Activated T-helper 2 cell treated with anti-CD3 and anti-CD28 coated beads, Interferon-gamma antibody, Interleukin-2, Interleukin-4, amounts not matched to agents 10 μg/mL and 5 μg/mL and 100 μg/mL, durations not matched to agents 14 hours and 24 hours and 36 hours (primary cell): ENCODE results near the gene MPP2. TPM values are rescaled to one million over a fixed set of nuclear protein-coding genes. Genes with fewer than 3 reads are reported as not detected.

Experiments used
- DNase-seq: peaks from one replicate; pipeline ENCODE4 v3.0.0; 2021; ENCODE audit warnings: low spot score
- H3K27ac Mint-ChIP-seq: one replicate; pipeline ENCODE4 v1.8.0; 2021; ENCODE audit warnings: mixed read lengths
- H3K27me3 Mint-ChIP-seq: one replicate; pipeline ENCODE4 v1.8.0; 2021; ENCODE audit warnings: low read depth, mixed read lengths
- H3K36me3 Mint-ChIP-seq: one replicate; pipeline ENCODE4 v1.8.0; 2021; ENCODE audit warnings: low read depth, mixed read lengths
- H3K4me1 Mint-ChIP-seq: one replicate; pipeline ENCODE4 v1.8.0; 2021; ENCODE audit warnings: low read depth, mixed read lengths
- H3K4me3 Mint-ChIP-seq: one replicate; pipeline ENCODE4 v1.8.0; 2021; ENCODE audit warnings: low read depth, mild to moderate bottlenecking, moderate library complexity, mixed read lengths
- H3K9me3 Mint-ChIP-seq: one replicate; pipeline ENCODE4 v1.8.0; 2021; ENCODE audit warnings: mixed read lengths
- intact Hi-C: fragments of 100-400 bp; cut with micrococcal nuclease; formaldehyde crosslinking; loops from one replicate; pipeline ENCODE4 v1.15.1; 2023
- total RNA-seq: library from RNA; stranded (reverse); gene quantifications from 2 replicates; pipeline ENCODE4 v1.2.3, GENCODE V29; 2022

MPP2 gene
- total RNA-seq, 1 donor from 2014 or later, result 1.2 TPM

- no peaks in the 10 kb centered on the region for H3K36me3 Mint-ChIP-seq
- intact Hi-C loops, result no loop called here
- DNase-seq, result no peak
Measured at GRCh38 chr17:43890240-43890639, 17.1 kb downstream of the MPP2 start.

GRCh38 chr17:43888548-43888947, 18.8 kb downstream of the MPP2 start:
- Mint-ChIP-seq H3K36me3 (no peaks in the 10 kb centered on the region), H3K27ac (no peak overlapping the region), H3K27me3 (peaks cover 12% of the 10 kb centered on the region), H3K9me3 (no peaks in the 10 kb centered on the region), H3K4me1 (no peaks in the 10 kb centered on the region), H3K4me3 (no peak overlapping the region)
- DNase-seq, result no peak
- intact Hi-C loops, result no loop called here

More at GRCh38 chr17:43890240-43890639, 17.1 kb downstream of the MPP2 start:
- Mint-ChIP-seq H3K4me1 (no peaks in the 10 kb centered on the region), H3K27ac (no peak overlapping the region), H3K27me3 (peaks cover 10% of the 10 kb centered on the region), H3K9me3 (no peaks in the 10 kb centered on the region), H3K4me3 (no peak overlapping the region)

GRCh38 chr17:43882761-43883415, 24.4 kb downstream of the MPP2 start:
- Mint-ChIP-seq H3K4me3 (no peak overlapping the region), H3K4me1 (no peaks in the 10 kb centered on the region), H3K36me3 (no peaks in the 10 kb centered on the region), H3K27ac (no peak overlapping the region), H3K27me3 (peaks cover 9% of the 10 kb centered on the region), H3K9me3 (no peaks in the 10 kb centered on the region)
- no peak for DNase-seq
- intact Hi-C loops, result no loop called here

GRCh38 chr17:43881758-43882505, 25.4 kb downstream of the MPP2 start:
- no peak for DNase-seq
- H3K36me3 Mint-ChIP-seq, result no peaks in the 10 kb centered on the region
- no peak overlapping the region for H3K27ac Mint-ChIP-seq

GRCh38 chr17:43881181-43881580, 26.2 kb downstream of the MPP2 start:
- peaks cover 3% of the 10 kb centered on the region for H3K27me3 Mint-ChIP-seq
- no peaks in the 10 kb centered on the region for H3K9me3 Mint-ChIP-seq
- H3K4me3 Mint-ChIP-seq, result no peak overlapping the region
- no peaks in the 10 kb centered on the region for H3K36me3 Mint-ChIP-seq
- no peak overlapping the region for H3K27ac Mint-ChIP-seq
- no peak for DNase-seq
- H3K4me1 Mint-ChIP-seq, result no peaks in the 10 kb centered on the region
- intact Hi-C loops, result no loop called here

More at GRCh38 chr17:43881758-43882505, 25.4 kb downstream of the MPP2 start:
- no peaks in the 10 kb centered on the region for H3K9me3 Mint-ChIP-seq
- intact Hi-C loops, result no loop called here
- no peak overlapping the region for H3K4me3 Mint-ChIP-seq
- H3K4me1 Mint-ChIP-seq, result no peaks in the 10 kb centered on the region
- peaks cover 9% of the 10 kb centered on the region for H3K27me3 Mint-ChIP-seq

- peaks cover 3% of the 10 kb centered on the region for H3K27me3 Mint-ChIP-seq
- peak; percentile 29 for DNase-seq
- H3K4me1 Mint-ChIP-seq, result no peaks in the 10 kb centered on the region
- H3K36me3 Mint-ChIP-seq, result no peaks in the 10 kb centered on the region
- H3K9me3 Mint-ChIP-seq, result no peaks in the 10 kb centered on the region
- H3K4me3 Mint-ChIP-seq, result no peak overlapping the region
- H3K27ac Mint-ChIP-seq, result no peak overlapping the region
- intact Hi-C loops, result no loop called here
Measured at GRCh38 chr17:43880420-43880991, 26.8 kb downstream of the MPP2 start.

GRCh38 chr17:43879723-43880419, 27.5 kb downstream of the MPP2 start:
- Mint-ChIP-seq H3K27me3 (no peaks in the 10 kb centered on the region), H3K36me3 (no peaks in the 10 kb centered on the region), H3K4me3 (no peak overlapping the region), H3K9me3 (no peaks in the 10 kb centered on the region), H3K4me1 (no peaks in the 10 kb centered on the region), H3K27ac (no peak overlapping the region)
- DNase-seq, result no peak
- intact Hi-C loops, result no loop called here

- Mint-ChIP-seq H3K4me1 (no peaks in the 10 kb centered on the region), H3K27me3 (no peaks in the 10 kb centered on the region), H3K27ac (no peak overlapping the region), H3K4me3 (no peak overlapping the region), H3K36me3 (no peaks in the 10 kb centered on the region), H3K9me3 (no peaks in the 10 kb centered on the region)
- DNase-seq, result peak; percentile 38
- intact Hi-C loops, result no loop called here
Measured at GRCh38 chr17:43878260-43879175, 28.8 kb downstream of the MPP2 start.

- DNase-seq, result no peak
- no peaks in the 10 kb centered on the region for H3K9me3 Mint-ChIP-seq
- H3K27me3 Mint-ChIP-seq, result no peaks in the 10 kb centered on the region
- intact Hi-C loops, result no loop called here
- H3K4me1 Mint-ChIP-seq, result no peaks in the 10 kb centered on the region
- no peak overlapping the region for H3K4me3 Mint-ChIP-seq
- no peaks in the 10 kb centered on the region for H3K36me3 Mint-ChIP-seq
- H3K27ac Mint-ChIP-seq, result no peak overlapping the region
Measured at GRCh38 chr17:43877451-43878155, 29.7 kb downstream of the MPP2 start.

- Mint-ChIP-seq H3K27me3 (no peaks in the 10 kb centered on the region), H3K9me3 (no peaks in the 10 kb centered on the region), H3K4me1 (no peaks in the 10 kb centered on the region), H3K4me3 (no peak overlapping the region), H3K27ac (no peak overlapping the region), H3K36me3 (no peaks in the 10 kb centered on the region)
- no peak for DNase-seq
- intact Hi-C loops, result no loop called here
Measured at GRCh38 chr17:43877031-43877430, 30.3 kb downstream of the MPP2 start.

- Mint-ChIP-seq H3K27me3 (no peaks in the 10 kb centered on the region), H3K4me1 (no peaks in the 10 kb centered on the region), H3K4me3 (no peak overlapping the region), H3K9me3 (no peaks in the 10 kb centered on the region), H3K36me3 (no peaks in the 10 kb centered on the region), H3K27ac (no peak overlapping the region)
- intact Hi-C loops, result no loop called here
- no peak for DNase-seq
Measured at GRCh38 chr17:43875476-43876147, 31.7 kb downstream of the MPP2 start.
